Left lung (tissue), 10 donors: ENCODE data around the gene KDM4B. TPM values are rescaled to one million over a fixed set of nuclear protein-coding genes. Genes with fewer than 3 reads are reported as not detected.

Experiments used
- ATAC-seq: fragments of 200-7000 bp; cut with Tn5 transposase; one replicate; pipeline ENCODE4 v1.9.1; 2020; ENCODE audit warnings: moderate library complexity
- DNase-seq, 4 donors: peaks; one replicate each; pipeline ENCODE4 v3.0.0-alpha.2; 2013 to 2020
- H3K27ac ChIP-seq, 2 donors: fragments of 200-600 bp; sonication (generic) in 1 of 2; one replicate each; pipeline versions ENCODE4 v1.5.0 to v1.8.0; 2020 to 2021
- H3K27me3 ChIP-seq, 2 donors: fragments of 200-600 bp; sonication (generic) in 1 of 2; one replicate each; pipeline versions ENCODE4 v1.5.0 to v1.8.0; 2020 to 2021
- H3K36me3 ChIP-seq, 2 donors: fragments of 200-600 bp; sonication (generic) in 1 of 2; one replicate each; pipeline versions ENCODE4 v1.5.0 to v1.8.0; 2020 to 2021
- H3K4me1 ChIP-seq, 2 donors: fragments of 200-600 bp; one replicate each; pipeline ENCODE4 v1.8.0; 2021
- H3K4me3 ChIP-seq, 2 donors: fragments of 200-600 bp; sonication (generic) in 1 of 2; one replicate each; pipeline versions ENCODE4 v1.5.0 to v1.8.0; 2020 to 2021; ENCODE audit warnings: mild to moderate bottlenecking in 1 of 2
- H3K9me3 ChIP-seq, 2 donors: fragments of 200-600 bp; sonication (generic) in 1 of 2; one replicate each; pipeline versions ENCODE4 v1.5.0 to v1.8.0; 2020 to 2021
- intact Hi-C, 2 donors: fragments of 100-400 bp; cut with DNase I; formaldehyde crosslinking; loops; one replicate each; pipeline versions ENCODE4 v1.11.2 to v1.14.2; 2022
- polyA plus RNA-seq, 6 donors: library from polyadenylated mRNA; unstranded; fragments of 120-200 nt; gene quantifications; one replicate each; pipeline ENCODE4 v1.2.1, GENCODE V29; 2013; ENCODE audit not compliant: insufficient read length in 6 of 6
- total RNA-seq, 2 donors: library from RNA; stranded (reverse); fragmentation: NEBNext Ultra II Directional; extraction: Animal tissue kit (Norgen Biotek cat#: 25700); gene quantifications; one replicate each; pipeline ENCODE4 v1.2.1, GENCODE V29; 2021
- TF ChIP-seq, protein P1 (sequence below), 2 donors: fragments of 200-600 bp; sonication (generic) in 1 of 2; IDR thresholded peaks; one replicate each; pipeline versions ENCODE4 v1.5.0 to v1.8.0; 2021; ENCODE audit warnings: antibody characterized with exemption in 2 of 2
- donor health status: DM: no; HTN: yes; CAD: no.
- donor health status: DM: no; HTN: no; CAD: no.

KDM4B gene
- total and polyA plus RNA-seq, 8 donors = 24.6 to 42.1 (median 31.1) TPM

DNA sequence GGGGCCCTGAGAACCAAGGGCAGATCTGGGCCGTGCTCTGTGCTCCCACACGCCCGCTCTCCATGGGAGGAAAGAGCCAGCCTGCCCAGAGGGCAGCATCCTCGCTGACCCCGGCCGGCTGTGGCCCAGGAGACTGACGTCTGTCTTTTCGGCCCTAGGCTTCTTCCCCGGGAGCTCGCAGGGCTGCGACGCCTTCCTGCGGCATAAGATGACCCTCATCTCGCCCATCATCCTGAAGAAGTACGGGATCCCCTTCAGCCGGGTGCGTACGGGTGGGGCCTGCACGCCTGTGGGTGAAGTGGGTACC lies 108.2 kb downstream of the KDM4B start:
- Histone ChIP-seq H3K9me3 (no peaks in the 10 kb centered on the region), H3K4me1 (peaks cover 0 to 20% of the 10 kb centered on the region in 2 donors), H3K27me3 (no peaks in the 10 kb centered on the region), H3K4me3 (no peak overlapping the region), H3K36me3 (peaks cover 0 to 69% of the 10 kb centered on the region in 2 donors), H3K27ac (no peak overlapping the region)
- no peak for ATAC-seq
- DNase-seq = no peak
- TF ChIP-seq, protein P1, sequence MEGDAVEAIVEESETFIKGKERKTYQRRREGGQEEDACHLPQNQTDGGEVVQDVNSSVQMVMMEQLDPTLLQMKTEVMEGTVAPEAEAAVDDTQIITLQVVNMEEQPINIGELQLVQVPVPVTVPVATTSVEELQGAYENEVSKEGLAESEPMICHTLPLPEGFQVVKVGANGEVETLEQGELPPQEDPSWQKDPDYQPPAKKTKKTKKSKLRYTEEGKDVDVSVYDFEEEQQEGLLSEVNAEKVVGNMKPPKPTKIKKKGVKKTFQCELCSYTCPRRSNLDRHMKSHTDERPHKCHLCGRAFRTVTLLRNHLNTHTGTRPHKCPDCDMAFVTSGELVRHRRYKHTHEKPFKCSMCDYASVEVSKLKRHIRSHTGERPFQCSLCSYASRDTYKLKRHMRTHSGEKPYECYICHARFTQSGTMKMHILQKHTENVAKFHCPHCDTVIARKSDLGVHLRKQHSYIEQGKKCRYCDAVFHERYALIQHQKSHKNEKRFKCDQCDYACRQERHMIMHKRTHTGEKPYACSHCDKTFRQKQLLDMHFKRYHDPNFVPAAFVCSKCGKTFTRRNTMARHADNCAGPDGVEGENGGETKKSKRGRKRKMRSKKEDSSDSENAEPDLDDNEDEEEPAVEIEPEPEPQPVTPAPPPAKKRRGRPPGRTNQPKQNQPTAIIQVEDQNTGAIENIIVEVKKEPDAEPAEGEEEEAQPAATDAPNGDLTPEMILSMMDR (IDR thresholded peaks at IDR 0.05) = no peak
- intact Hi-C loops = no loop called here

DNA sequence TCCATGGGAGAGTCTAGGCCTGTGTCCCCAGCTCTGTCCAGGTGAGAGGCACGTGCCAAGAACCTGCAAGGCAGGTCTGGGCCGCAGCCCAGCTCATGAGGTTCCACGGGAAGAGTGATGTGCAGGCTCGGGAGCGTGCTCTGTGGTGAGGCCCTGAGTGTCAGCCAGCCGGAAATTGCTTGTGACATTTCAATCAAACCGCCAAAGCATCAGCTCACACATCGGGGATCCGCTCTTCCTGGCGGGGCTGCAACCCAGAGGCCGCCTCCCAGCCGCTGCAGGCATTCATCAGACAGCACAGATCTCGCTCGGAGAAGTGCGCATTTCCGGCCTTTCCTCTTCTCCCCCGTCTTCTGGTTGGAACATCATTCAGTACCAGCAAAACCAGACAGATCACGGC lies 109.3 kb downstream of the KDM4B start:
- Histone ChIP-seq H3K27ac (no peak overlapping the region), H3K4me3 (no peak overlapping the region), H3K4me1 (peaks cover 0 to 20% of the 10 kb centered on the region in 2 donors), H3K27me3 (no peaks in the 10 kb centered on the region), H3K9me3 (no peaks in the 10 kb centered on the region), H3K36me3 (peaks cover 0 to 70% of the 10 kb centered on the region in 2 donors)
- TF ChIP-seq, protein P1 (IDR thresholded peaks at IDR 0.05) = no peak
- no peak for ATAC-seq
- intact Hi-C loops = no loop called here
- DNase-seq = no peak

DNA sequence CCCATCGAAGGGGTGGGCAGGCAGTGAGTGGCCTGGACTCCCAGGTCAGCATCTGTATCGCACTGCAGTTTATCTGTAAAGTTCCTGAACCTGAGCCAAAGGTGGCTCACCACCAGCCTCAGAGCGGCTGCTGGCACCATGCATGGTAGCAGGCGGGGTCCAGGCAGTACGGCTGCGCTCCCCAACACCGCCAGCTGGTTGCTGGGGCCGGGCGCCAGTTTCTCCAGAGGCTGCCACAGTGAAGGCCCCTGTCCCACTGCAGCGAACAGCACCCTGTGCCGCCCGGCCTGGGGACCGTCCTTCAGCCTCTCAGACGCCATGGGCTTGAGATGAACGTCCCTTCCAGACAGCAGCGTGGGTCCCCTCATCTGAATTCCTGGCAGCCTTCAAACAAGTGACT lies 109.8 kb downstream of the KDM4B start:
- intact Hi-C loops = no loop called here
- peaks cover 0 to 20% of the 10 kb centered on the region in 2 donors for H3K4me1 ChIP-seq
- TF ChIP-seq, protein P1 (IDR thresholded peaks at IDR 0.05) = no peak
- no peaks in the 10 kb centered on the region for H3K27me3 ChIP-seq
- ATAC-seq (no peak), DNase-seq (no peak)
- no peak overlapping the region for H3K4me3 ChIP-seq
- H3K27ac ChIP-seq = no peak overlapping the region
- H3K36me3 ChIP-seq = peaks cover 0 to 73% of the 10 kb centered on the region in 2 donors
- H3K9me3 ChIP-seq = no peaks in the 10 kb centered on the region

DNA sequence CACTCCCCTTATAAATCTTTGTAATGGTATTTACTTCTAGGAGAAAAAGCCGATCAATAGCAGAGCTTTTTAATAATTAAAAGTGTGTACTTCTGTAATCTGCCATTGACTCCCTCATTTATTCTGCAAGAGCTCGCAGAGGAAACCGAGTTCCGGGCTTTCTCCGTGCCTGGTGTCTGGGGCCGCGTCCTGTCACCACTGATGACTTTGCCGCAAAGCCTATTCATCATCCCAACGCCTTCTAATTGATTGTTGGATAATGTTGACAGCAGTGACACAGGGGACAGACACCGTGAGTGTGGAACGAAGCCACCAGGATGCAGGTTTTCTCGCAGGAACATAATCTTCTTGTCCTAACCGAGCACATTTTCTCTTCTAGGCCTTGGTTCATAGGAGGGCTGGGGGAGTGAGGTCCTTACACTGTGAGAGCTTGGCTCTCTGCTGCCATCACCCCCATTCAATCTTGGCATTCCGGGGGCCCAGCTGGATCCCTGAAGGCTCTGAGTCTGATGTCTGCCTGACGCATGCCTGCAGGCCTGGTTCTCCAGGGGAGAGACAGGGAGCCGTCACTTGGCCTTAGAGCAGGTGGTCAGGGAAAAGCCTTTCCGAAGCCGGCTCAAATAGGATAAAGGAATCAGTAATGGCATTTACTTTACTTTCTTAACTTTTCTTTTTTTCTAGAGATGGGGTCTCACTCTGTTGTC lies 110.3 kb downstream of the KDM4B start:
- no peak for ATAC-seq
- intact Hi-C loops = no loop called here
- peaks cover 0 to 75% of the 10 kb centered on the region in 2 donors for H3K36me3 ChIP-seq

DNA sequence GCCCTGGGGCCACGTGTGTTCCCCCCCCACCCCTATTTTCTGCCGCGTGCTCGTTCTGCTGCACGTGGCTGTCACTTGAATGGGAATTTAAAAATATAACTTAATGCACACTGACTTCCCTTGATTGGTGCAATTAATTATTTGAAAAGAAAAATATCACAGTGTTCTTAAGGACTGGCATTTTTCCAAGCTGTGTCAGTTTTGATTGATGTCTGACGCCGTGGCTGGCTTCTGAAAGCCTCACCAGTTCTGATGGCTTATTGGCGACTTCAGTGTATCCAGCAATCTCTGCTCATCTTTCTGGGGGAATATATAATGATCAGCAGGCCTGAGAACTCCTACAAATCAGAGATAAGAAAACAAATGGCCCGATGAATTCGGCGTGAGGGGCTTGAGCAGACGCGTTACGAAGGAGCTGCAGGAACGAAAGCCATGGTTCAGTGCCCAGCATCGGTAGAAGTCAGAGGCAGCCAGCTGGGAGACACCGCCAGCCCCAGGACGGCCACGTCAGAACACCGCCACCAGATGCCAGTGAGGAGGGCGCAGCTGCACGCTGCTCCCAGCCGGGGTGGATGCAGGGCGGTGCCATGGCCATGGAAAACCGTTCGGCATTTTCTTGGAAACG lies 111.2 kb downstream of the KDM4B start:
- Histone ChIP-seq H3K4me3 (no peak overlapping the region), H3K4me1 (peaks cover 0 to 12% of the 10 kb centered on the region in 2 donors), H3K27ac (no peak overlapping the region), H3K36me3 (peaks cover 0 to 79% of the 10 kb centered on the region in 2 donors), H3K9me3 (no peaks in the 10 kb centered on the region), H3K27me3 (no peaks in the 10 kb centered on the region)
- DNase-seq (no peak), ATAC-seq (no peak)
- intact Hi-C loops = no loop called here
- TF ChIP-seq, protein P1 (IDR thresholded peaks at IDR 0.05) = no peak

More for the DNA sequence above, 110.3 kb downstream of the KDM4B start:
- Histone ChIP-seq H3K4me3 (no peak overlapping the region), H3K27ac (no peak overlapping the region), H3K27me3 (no peaks in the 10 kb centered on the region), H3K4me1 (peaks cover 0 to 20% of the 10 kb centered on the region in 2 donors), H3K9me3 (no peaks in the 10 kb centered on the region)
- DNase-seq = no peak
- TF ChIP-seq, protein P1 (IDR thresholded peaks at IDR 0.05) = no peak
